CD4-positive, alpha-beta T cell (primary cell): ENCODE data around the gene SLC25A20. TPM values are rescaled to one million over a fixed set of nuclear protein-coding genes. Genes with fewer than 3 reads are reported as not detected.

Experiments
- ATAC-seq: fragments of 200-7000 bp; cut with Tn5 transposase; one replicate; pipeline ENCODE4 v1.10.0; 2022; ENCODE audit warnings: mild to moderate bottlenecking; ENCODE audit not compliant: poor library complexity
- CTCF ChIA-PET: fragments of 350-600 bp; sonication (Branson Sonifier 250); formaldehyde crosslinking; loops from one replicate; lab custom pipeline; 2021; ENCODE audit warnings: antibody characterized with exemption, inconsistent platforms; lab: Charles Lee
- POLR2A ChIA-PET: fragments of 350-600 bp; sonication (Branson Sonifier 250); formaldehyde crosslinking; loops from one replicate; lab custom pipeline; 2021; ENCODE audit warnings: antibody characterized with exemption, inconsistent platforms; lab: Charles Lee
- DNase-seq, 14 experiments: peaks; one replicate each; pipeline ENCODE4 v3.0.0-alpha.2; 2013 to 2020; ENCODE audit warnings: mixed read lengths in 2 of 14
- H3K27ac ChIP-seq, 2 donors: one replicate each; pipeline versions ENCODE4 v1.5.1 to v1.7.0; 2013; ENCODE audit warnings: low read length in 2 of 2, low read depth in 1 of 2, mild to moderate bottlenecking in 1 of 2
- H3K27me3 ChIP-seq, 2 experiments: 1 replicate in 1 of 2; 2 replicates in 1 of 2; pipeline versions ENCODE4 v1.6.1 to v1.7.0; 2013; ENCODE audit warnings: low read length in 2 of 2, control low read depth in 1 of 2, mild to moderate bottlenecking in 1 of 2, moderate library complexity in 1 of 2; ENCODE audit not compliant: insufficient read depth in 2 of 2, control insufficient read depth in 1 of 2
- H3K36me3 ChIP-seq: one replicate; pipeline ENCODE4 v1.6.1; 2013; ENCODE audit warnings: low read length, control low read depth; ENCODE audit not compliant: insufficient read depth
- H3K4me1 ChIP-seq: one replicate; pipeline ENCODE4 v1.6.1; 2013; ENCODE audit warnings: low read length, control low read depth; ENCODE audit not compliant: insufficient read depth
- H3K4me3 ChIP-seq: one replicate; pipeline ENCODE4 v1.5.1; 2013; ENCODE audit warnings: mild to moderate bottlenecking, low read length, moderate library complexity
- H3K9me3 ChIP-seq, 2 experiments: 1 replicate in 1 of 2; 2 replicates in 1 of 2; pipeline versions ENCODE4 v1.6.1 to v1.7.0; 2013; ENCODE audit warnings: low read length in 2 of 2, mild to moderate bottlenecking in 2 of 2, control low read depth in 1 of 2, moderate library complexity in 1 of 2; ENCODE audit not compliant: control insufficient read depth in 1 of 2, insufficient read depth in 1 of 2
- H3K27ac Mint-ChIP-seq: one replicate; pipeline ENCODE4 v1.8.0; 2020; ENCODE audit warnings: mixed read lengths
- H3K27me3 Mint-ChIP-seq: one replicate; pipeline ENCODE4 v1.8.0; 2021; ENCODE audit warnings: mixed read lengths
- H3K36me3 Mint-ChIP-seq: one replicate; pipeline ENCODE4 v1.8.0; 2021; ENCODE audit warnings: low read depth, mixed read lengths
- H3K4me1 Mint-ChIP-seq: one replicate; pipeline ENCODE4 v1.8.0; 2021; ENCODE audit warnings: low read depth, mixed read lengths
- H3K4me3 Mint-ChIP-seq: one replicate; pipeline ENCODE4 v1.8.0; 2020; ENCODE audit warnings: mild to moderate bottlenecking, mixed read lengths
- H3K9me3 Mint-ChIP-seq: one replicate; pipeline ENCODE4 v1.8.0; 2020; ENCODE audit warnings: mixed read lengths
- CTCF ChIP-seq: fragments of 200-600 bp; IDR thresholded peaks from one replicate; pipeline ENCODE4 v1.8.0; 2022; ENCODE audit warnings: antibody characterized with exemption, mild to moderate bottlenecking
- intact Hi-C, 2 experiments: fragments of 100-400 bp; cut with DNase I in 1 of 2; cut with micrococcal nuclease in 1 of 2; formaldehyde crosslinking; loops; one replicate each; pipeline versions ENCODE4 v1.15.1 to v1.9.0; 2023 to 2025; cut with DNase I, micrococcal nuclease
- total RNA-seq, 174 experiments: library from RNA in 2 of 174; stranded (reverse) in 2 of 174; gene quantifications; one replicate each; pipeline ENCODE4 v1.2.3 and lab custom pipeline; 2021 to 2026

SLC25A20 gene
- total RNA-seq, 2 experiments from 2014 or later: 0.41 to 0.78 TPM

DNA sequence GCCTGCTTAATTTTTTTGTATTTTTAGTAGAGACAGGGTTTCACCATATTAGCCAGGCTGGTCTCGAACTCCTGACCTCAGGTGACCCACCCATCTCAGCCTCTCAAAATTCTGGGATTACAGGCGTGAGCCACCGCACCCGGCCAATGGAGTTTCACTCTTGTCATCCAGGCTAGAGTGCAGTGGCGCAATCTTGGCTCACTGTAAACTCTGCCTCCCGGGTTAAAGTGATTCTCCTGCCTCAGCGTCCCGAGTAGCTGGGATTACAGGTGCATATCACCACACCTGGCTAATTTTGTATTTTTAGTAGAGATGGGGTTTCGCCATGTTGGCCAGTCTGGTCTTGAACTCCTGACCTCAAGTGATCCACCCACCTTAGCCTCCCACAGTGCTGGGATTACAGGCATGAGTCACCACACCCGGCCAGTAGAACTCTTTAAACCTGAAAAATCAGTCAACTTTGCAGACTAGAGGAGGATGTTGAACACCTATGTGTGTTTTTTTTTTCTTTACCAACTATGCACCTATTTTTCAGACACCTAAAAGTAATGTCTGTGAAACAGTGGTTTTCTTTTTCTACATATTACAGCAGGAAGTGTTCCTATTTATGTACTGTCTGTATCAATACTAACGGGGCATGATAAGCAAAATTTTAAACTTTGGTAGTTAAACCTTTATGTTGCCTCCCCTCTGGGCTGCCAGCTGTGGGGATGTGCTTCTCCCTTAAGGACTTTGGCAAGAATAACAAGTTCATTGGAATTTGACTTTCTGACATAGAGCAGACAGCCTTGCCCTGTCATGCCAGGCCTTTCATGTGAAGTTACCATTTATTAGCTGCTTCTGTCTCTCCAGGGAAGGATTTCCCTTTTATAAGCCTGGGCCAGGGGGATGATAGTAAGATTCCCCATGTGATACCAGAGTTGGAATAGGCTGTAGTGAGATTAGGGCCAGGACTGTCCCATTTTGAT lies 28.0 kb upstream of the SLC25A20 start:
- peaks cover 63% of the 10 kb centered on the region for H3K36me3 Mint-ChIP-seq
- ATAC-seq (no peak), DNase-seq (no peak)
- Histone ChIP-seq H3K9me3 (no peaks in the 10 kb centered on the region), H3K27ac (no peak overlapping the region), H3K36me3 (peaks cover 67% of the 10 kb centered on the region), H3K4me1 (peaks cover 45% of the 10 kb centered on the region), H3K4me3 (no peak overlapping the region), H3K27me3 (no peaks in the 10 kb centered on the region)
- H3K27ac Mint-ChIP-seq: peak overlapping the region; percentile 56
- H3K9me3 Mint-ChIP-seq: no peaks in the 10 kb centered on the region
- CTCF ChIA-PET: no interaction called here
- no peak for TF ChIP-seq CTCF
- POLR2A ChIA-PET: no interaction called here
- H3K4me3 Mint-ChIP-seq: peak overlapping the region; percentile 58
- intact Hi-C loops: no loop called here
- H3K27me3 Mint-ChIP-seq: no peaks in the 10 kb centered on the region
- peaks cover 56% of the 10 kb centered on the region for H3K4me1 Mint-ChIP-seq

DNA sequence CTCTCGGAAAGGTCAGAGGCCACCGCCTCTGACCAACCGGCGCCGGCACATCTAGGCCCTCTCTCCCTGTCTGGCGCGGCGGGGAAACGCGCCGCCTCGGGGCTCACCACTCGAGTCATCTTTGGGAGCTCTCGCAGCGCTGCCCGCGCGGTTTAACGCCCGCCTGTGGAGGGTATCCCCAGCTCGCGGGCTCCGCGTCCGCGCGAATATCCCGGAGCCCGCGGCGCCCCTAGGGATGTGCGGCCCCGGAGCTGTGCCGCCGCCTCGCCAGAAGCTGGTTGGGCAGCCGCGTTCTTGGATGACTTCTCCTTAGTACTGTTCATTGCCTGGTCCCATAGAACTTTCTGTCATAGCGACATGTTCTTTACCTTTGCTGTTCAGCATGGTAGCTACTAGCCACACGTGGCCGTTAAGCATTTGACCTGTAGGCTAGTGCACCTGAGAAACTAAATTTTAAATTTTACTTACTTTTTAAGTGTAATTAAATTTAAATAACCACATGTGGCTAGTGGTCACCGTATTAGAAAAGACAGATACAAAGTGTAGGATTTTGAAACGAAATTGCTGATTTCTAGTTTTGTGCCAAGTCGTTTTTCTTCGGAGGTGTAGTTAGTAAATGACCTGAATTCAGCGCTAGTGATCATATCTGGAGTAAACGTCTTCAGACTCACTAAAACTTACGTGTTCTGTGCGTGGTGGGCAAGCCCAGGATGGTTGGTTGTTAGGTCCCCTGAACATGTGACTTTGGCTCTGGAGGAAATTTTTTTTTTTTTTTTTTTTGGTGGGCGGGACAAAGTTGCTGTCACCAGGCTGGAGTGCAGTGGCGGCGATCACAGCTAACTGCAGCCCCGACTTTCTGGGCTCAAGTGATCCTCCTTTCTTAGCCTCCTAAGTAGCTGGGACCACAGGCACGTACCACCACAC lies 20.8 kb upstream of the SLC25A20 start:
- Mint-ChIP-seq H3K27ac (peak overlapping the region; percentile 99), H3K9me3 (no peaks in the 10 kb centered on the region), H3K36me3 (peaks cover 31% of the 10 kb centered on the region), H3K27me3 (no peaks in the 10 kb centered on the region), H3K4me1 (peaks cover 31% of the 10 kb centered on the region), H3K4me3 (peak overlapping the region; percentile 94)
- Histone ChIP-seq H3K27ac (peak overlapping the region; percentile 98 to 99), H3K9me3 (no peaks in the 10 kb centered on the region), H3K4me3 (peak overlapping the region; percentile 99), H3K27me3 (no peaks in the 10 kb centered on the region), H3K36me3 (peaks cover 22% of the 10 kb centered on the region), H3K4me1 (peaks cover 37% of the 10 kb centered on the region)
- intact Hi-C loops: loop anchor here (1.0 to 10.0 kb wide), 6 partner anchors 21 to 245 kb away; partner anchors contain the start of genes CCDC71 (in 1 of the 2), IP6K2 (in 1 of the 2), NDUFAF3 (in 1 of the 2) and PRKAR2A (in 1 of the 2)
- no peak for TF ChIP-seq CTCF
- peak in 12 of 14 experiments; percentile 12 to 86 (median 30) for DNase-seq
- ATAC-seq: peak; percentile 33
- ChIA-PET POLR2A (interaction anchor here (0.7 to 4.4 kb wide), 19 partner anchors 9 to 509 kb away, joined by 3 to 68 read pairs (median 5); partner anchors contain the start of genes IMPDH2, IP6K2, NDUFAF3 and NICN1), CTCF (interaction anchor here (0.7 to 2.4 kb wide), 8 partner anchors 11 to 204 kb away, joined by 3 to 23 read pairs (median 4); partner anchors contain the start of genes SLC25A20 and WDR6)
